Gastroesophageal sphincter (tissue), 4 donors: ENCODE measurements around the gene HMSD. TPM values are rescaled to one million over a fixed set of nuclear protein-coding genes. Genes with fewer than 3 reads are reported as not detected.
"Not testable (repeated sequence)": the region's sequence is repeated elsewhere in the genome, so short reads cannot be mapped to it uniquely, and the experiment has no call there.

Experiments
- ATAC-seq: fragments of 150-250 bp; one replicate; pipeline ENCODE4 v1.9.1; 2016; ENCODE audit warnings: mild to moderate bottlenecking, moderate library complexity
- H3K27ac ChIP-seq, 4 donors: fragments of 200-600 bp; sonication (generic) in 3 of 4; 1 replicate in 3 of 4; 2 replicates in 1 of 4; pipeline ENCODE4 v1.5.1; 2016 to 2019
- H3K27me3 ChIP-seq: fragments of 200-600 bp; sonication (generic); one replicate; pipeline ENCODE4 v1.5.1; 2019
- H3K36me3 ChIP-seq, 2 donors: fragments of 200-600 bp; sonication (generic); one replicate each; pipeline ENCODE4 v1.5.1; 2019; ENCODE audit warnings: control low read depth in 1 of 2
- H3K4me1 ChIP-seq, 3 donors: fragments of 200-600 bp; sonication (generic); 1 replicate in 2 of 3; 2 replicates in 1 of 3; pipeline ENCODE4 v1.5.1; 2016 to 2019; ENCODE audit warnings: control low read depth in 2 of 3
- H3K4me3 ChIP-seq, 2 donors: fragments of 200-600 bp; sonication (generic); one replicate each; pipeline ENCODE4 v1.5.1; 2019; ENCODE audit warnings: mild to moderate bottlenecking in 1 of 2, moderate library complexity in 1 of 2
- H3K9me3 ChIP-seq, 3 donors: fragments of 200-600 bp; sonication (generic); one replicate each; pipeline ENCODE4 v1.5.1; 2017 to 2019; ENCODE audit warnings: control low read depth in 2 of 3
- EP300 ChIP-seq: sonication (generic); formaldehyde crosslinking; IDR thresholded peaks from one replicate; pipeline ENCODE4 v1.6.1; 2017; ENCODE audit warnings: antibody characterized with exemption, mild to moderate bottlenecking
- POLR2A ChIP-seq, 2 donors: fragments of 450-650 bp; IDR thresholded peaks; one replicate each; pipeline ENCODE4 v1.6.1; 2017; ENCODE audit warnings: antibody characterized with exemption in 2 of 2, mild to moderate bottlenecking in 2 of 2, moderate library complexity in 1 of 2
- POLR2AphosphoS5 ChIP-seq: sonication (generic); formaldehyde crosslinking; IDR thresholded peaks from one replicate; pipeline ENCODE4 v1.6.1; 2017; ENCODE audit warnings: antibody characterized with exemption
- WGBS, 2 donors: methylation state at CpG; one replicate each; pipeline ENCODE4 v1.1.5; 2018; ENCODE audit warnings: low coverage in 1 of 2; 5-methylcytosine and 5-hydroxymethylcytosine counted together
- total RNA-seq, 4 donors: library from RNA; depleted of rRNA; stranded (reverse); fragments of >200 nt; gene quantifications; one replicate each; pipeline ENCODE4 v1.1.0, GENCODE V29; 2016
- TF ChIP-seq, protein P1 (sequence below), 4 experiments: fragments of 200-600 bp in 2 of 4; fragments of 450-650 bp in 2 of 4; sonication (generic) in 1 of 4; IDR thresholded peaks; one replicate each; pipeline ENCODE4 v1.5.1; 2017 to 2019; ENCODE audit warnings: antibody characterized with exemption in 4 of 4, mild to moderate bottlenecking in 2 of 4, moderate library complexity in 2 of 4

The HMSD gene
- total RNA-seq, 4 donors from 2014 or later, result not detected

DNA sequence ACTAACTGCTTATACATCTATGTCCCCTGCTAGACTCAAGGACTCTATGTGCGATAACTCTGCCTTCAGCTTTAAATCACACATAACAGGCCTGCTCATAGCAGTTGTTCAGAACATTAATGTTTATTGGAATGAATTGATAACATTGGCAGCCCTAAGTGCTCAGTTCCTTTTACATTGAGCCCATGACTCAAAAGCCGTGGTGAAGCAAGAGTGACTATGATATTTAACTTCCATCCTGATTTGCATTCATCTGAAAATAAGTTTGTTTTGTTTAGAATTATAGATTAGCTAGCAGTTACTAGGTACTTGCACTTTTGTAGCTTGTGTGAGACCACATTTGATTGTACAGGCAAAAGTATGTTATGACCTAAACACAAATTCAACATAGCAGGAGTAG is 27.1 kb upstream of the HMSD start:
- H3K9me3 ChIP-seq, result no peaks in the 10 kb centered on the region
- no peaks in the 10 kb centered on the region for H3K4me1 ChIP-seq
- H3K4me3 ChIP-seq, result no peak overlapping the region
- ATAC-seq, result no peak
- H3K27ac ChIP-seq, result no peak overlapping the region
- H3K36me3 ChIP-seq, result no peaks in the 10 kb centered on the region
- TF ChIP-seq, protein P1, sequence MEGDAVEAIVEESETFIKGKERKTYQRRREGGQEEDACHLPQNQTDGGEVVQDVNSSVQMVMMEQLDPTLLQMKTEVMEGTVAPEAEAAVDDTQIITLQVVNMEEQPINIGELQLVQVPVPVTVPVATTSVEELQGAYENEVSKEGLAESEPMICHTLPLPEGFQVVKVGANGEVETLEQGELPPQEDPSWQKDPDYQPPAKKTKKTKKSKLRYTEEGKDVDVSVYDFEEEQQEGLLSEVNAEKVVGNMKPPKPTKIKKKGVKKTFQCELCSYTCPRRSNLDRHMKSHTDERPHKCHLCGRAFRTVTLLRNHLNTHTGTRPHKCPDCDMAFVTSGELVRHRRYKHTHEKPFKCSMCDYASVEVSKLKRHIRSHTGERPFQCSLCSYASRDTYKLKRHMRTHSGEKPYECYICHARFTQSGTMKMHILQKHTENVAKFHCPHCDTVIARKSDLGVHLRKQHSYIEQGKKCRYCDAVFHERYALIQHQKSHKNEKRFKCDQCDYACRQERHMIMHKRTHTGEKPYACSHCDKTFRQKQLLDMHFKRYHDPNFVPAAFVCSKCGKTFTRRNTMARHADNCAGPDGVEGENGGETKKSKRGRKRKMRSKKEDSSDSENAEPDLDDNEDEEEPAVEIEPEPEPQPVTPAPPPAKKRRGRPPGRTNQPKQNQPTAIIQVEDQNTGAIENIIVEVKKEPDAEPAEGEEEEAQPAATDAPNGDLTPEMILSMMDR (IDR thresholded peaks at IDR 0.05), result no peak
- TF ChIP-seq POLR2AphosphoS5 (no peak), EP300 (no peak), POLR2A (IDR thresholded peaks at IDR 0.05) (no peak)
- 49 to 93% methylated on average over 2 of the region's 2 CpGs for WGBS, 2 donors
- no peaks in the 10 kb centered on the region for H3K27me3 ChIP-seq

DNA sequence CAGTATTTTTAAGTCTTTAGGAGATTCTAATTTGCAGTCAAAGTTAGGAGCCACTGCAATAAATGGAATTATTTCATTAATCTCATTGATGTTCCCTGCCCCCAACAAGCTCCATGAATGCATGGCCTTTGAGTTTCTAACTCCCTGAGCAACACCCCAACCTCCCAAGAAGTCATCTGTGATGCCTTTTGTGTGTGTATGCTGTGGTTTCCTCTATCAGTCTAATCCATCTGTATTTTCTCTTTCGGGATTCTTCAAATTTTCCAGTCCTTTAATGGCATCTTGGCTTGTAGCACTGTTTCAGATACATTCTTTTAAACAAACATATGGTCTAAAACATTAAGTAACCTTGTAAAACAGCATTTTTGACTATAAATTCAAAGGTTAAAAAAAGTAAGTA is 24.6 kb upstream of the HMSD start:
- H3K9me3 ChIP-seq, result no peaks in the 10 kb centered on the region
- H3K27me3 ChIP-seq, result no peaks in the 10 kb centered on the region
- H3K4me1 ChIP-seq, result no peaks in the 10 kb centered on the region
- WGBS, 2 donors, result 43 to 67% methylated on average over 1 of the region's 1 CpG
- no peak for ATAC-seq
- TF ChIP-seq POLR2A (IDR thresholded peaks at IDR 0.05), result no peak
- TF ChIP-seq POLR2AphosphoS5, result no peak
- TF ChIP-seq, protein P1 (IDR thresholded peaks at IDR 0.05), result no peak
- no peak for TF ChIP-seq EP300
- H3K4me3 ChIP-seq, result no peak overlapping the region
- no peaks in the 10 kb centered on the region for H3K36me3 ChIP-seq
- no peak overlapping the region for H3K27ac ChIP-seq

DNA sequence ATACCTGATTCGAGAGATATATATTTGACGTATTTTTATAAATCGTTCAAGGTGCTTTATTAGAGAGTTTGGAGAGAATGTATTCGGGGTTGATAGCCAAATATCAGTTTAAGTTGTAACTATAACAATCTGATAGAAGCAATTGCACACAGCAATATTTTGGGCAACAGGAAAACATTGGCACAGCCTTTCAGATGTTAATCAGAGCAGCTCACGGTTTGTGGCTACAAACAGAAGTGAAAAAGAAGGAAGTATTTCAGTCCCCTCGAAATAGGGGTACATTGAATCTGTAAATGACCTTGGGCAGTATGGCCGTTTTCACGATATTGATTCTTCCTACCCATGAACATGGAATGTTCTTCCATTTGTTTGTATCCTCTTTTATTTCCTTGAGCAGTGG is 20.8 kb upstream of the HMSD start:
- WGBS, 2 donors, result 65 to 72% methylated on average over 8 of the region's 8 CpGs
- Histone ChIP-seq H3K9me3 (no peaks in the 10 kb centered on the region), H3K27ac (no peak overlapping the region), H3K4me3 (no peak overlapping the region), H3K27me3 (no peaks in the 10 kb centered on the region), H3K36me3 (no peaks in the 10 kb centered on the region), H3K4me1 (no peaks in the 10 kb centered on the region)
- no peak for ATAC-seq
- TF ChIP-seq, protein P1 (IDR thresholded peaks at IDR 0.05), result no peak
- TF ChIP-seq POLR2A (IDR thresholded peaks at IDR 0.05) (no peak), EP300 (no peak), POLR2AphosphoS5 (no peak)

DNA sequence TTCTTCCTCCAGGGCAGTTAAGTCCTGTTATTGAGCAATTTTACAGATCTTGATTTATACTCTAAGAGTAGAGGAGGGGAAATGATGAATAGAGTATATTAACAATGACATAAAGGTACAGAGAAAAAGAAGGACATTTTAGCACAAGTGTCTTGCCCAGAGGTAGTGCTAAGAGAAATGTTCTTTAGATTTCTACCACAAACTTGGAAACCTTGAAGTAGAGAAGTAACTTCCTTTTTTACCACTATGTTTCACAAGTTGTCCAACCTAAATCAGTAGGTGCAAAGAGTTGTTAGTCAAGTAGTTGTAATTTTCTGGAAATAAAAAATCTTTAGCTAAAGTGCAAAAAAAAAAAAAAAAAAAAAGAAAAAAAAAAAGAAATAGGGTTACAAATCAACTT is 19.7 kb upstream of the HMSD start:
- H3K4me1 ChIP-seq, H3K36me3 ChIP-seq, H3K27ac ChIP-seq, H3K9me3 ChIP-seq, H3K27me3 ChIP-seq, ATAC-seq, H3K4me3 ChIP-seq: not testable (repeated sequence)

DNA sequence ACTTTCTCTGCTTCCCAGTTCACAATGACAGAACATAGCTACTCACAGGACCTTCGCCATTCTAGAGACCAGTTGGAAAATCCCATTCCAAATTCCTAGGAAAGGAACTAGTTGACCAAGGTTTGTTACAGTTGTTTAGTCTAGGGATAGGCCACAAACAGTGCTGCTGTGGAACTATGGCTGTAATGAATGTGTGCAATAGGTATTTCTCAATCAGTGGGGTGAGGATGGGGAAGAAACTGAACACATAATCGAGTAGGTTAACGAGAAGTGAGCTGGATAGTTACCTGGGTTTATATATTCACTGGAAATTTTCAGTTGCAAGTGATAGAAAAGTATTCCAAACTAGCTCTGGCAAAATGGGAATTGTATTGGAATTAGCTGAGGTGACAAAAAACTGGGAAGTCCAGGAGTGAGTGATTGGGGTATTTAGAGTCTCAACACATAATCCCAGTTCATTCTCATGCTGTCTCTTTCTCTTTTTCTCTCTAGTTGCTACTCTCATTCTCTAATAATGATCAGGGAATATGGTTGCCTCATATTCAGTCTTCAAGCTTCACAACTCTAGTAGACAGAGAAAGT is 18.2 kb upstream of the HMSD start:
- H3K36me3 ChIP-seq, result no peaks in the 10 kb centered on the region
- no peak overlapping the region for H3K27ac ChIP-seq
- H3K4me3 ChIP-seq, result no peak overlapping the region
- WGBS, 2 donors, result 78 to 86% methylated on average over 1 to 3 of the region's 3 CpGs
- H3K4me1 ChIP-seq, result peaks cover 0 to under 1% (median 0%) of the 10 kb centered on the region in 3 donors
- H3K27me3 ChIP-seq, result no peaks in the 10 kb centered on the region
- TF ChIP-seq POLR2A (IDR thresholded peaks at IDR 0.05) (no peak), EP300 (no peak), POLR2AphosphoS5 (no peak)
- TF ChIP-seq, protein P1 (IDR thresholded peaks at IDR 0.05), result no peak
- no peaks in the 10 kb centered on the region for H3K9me3 ChIP-seq
- no peak for ATAC-seq
